K562 (cell line): ENCODE results near the gene IRF3. TPM values are rescaled to one million over a fixed set of nuclear protein-coding genes. Genes with fewer than 3 reads are reported as not detected.
A peak's percentile ranks its signal among the peaks of the same experiment; 100 is the strongest.

Experiments
- ATAC-seq: fragments of 200-7000 bp; cut with Tn5 transposase; 3 replicates; pipeline ENCODE4 v1.9.1; 2020; ENCODE audit warnings: moderate library complexity
- BruUV-seq: library from RNA; stranded (reverse); fragments of 400-500 nt; replicated peaks from 2 replicates; lab custom pipeline; 2021; lab: Mats Ljungman, UMichigan
- CTCF ChIA-PET: fragments of 300-600 bp; formaldehyde crosslinking; extraction: SDS; loops from one replicate; lab custom pipeline; 2021; ENCODE audit warnings: low intra/inter-chr PET ratio; lab: Yijun Ruan, JAX
- POLR2A ChIA-PET: fragments of 300-600, 350-650 bp; sonication (Branson Sonifier 250); formaldehyde crosslinking; extraction: SDS; loops from one replicate; lab custom pipeline; 2021; ENCODE audit warnings: antibody characterized with exemption, inconsistent platforms; lab: Yijun Ruan, JAX
- DNase-seq, 4 experiments: peaks; one replicate each; pipeline versions ENCODE4 v3.0.0 to v3.0.0-alpha.2; 2011 to 2018; ENCODE audit warnings: low spot score in 3 of 4, mixed read lengths in 3 of 4; ENCODE audit errors: extremely low read depth in 1 of 4
- FAIRE-seq: peaks from 2 replicates; lab custom pipeline; 2011; peaks lifted over from hg19 to GRCh38; lab: Jason Lieb, UNC
- H2AFZ ChIP-seq: 2 replicates; pipeline ENCODE4 v1.6.0; 2011; ENCODE audit warnings: low read depth, low read length, control low read depth, inconsistent platforms
- H3K27ac ChIP-seq: fragments of 200-600 bp; 3 replicates; pipeline ENCODE4 v1.8.0; 2011; ENCODE audit warnings: low read depth, mild to moderate bottlenecking, control low read depth, inconsistent platforms, low read length, moderate library complexity, mixed read lengths; ENCODE audit errors: extremely low read depth
- H3K27me3 ChIP-seq, 2 experiments: fragments of 300-600 bp in 1 of 2; 2 replicates in 1 of 2; 3 replicates in 1 of 2; pipeline versions ENCODE4 v1.6.0 to v1.8.0; 2011; ENCODE audit warnings: inconsistent platforms in 2 of 2, low read length in 2 of 2, mild to moderate bottlenecking in 1 of 2, mixed read lengths in 1 of 2, moderate library complexity in 1 of 2; ENCODE audit not compliant: control insufficient read depth in 2 of 2, insufficient read depth in 2 of 2
- H3K36me3 ChIP-seq: fragments of 300-600 bp; 3 replicates; pipeline ENCODE4 v1.8.0; 2011; ENCODE audit warnings: mild to moderate bottlenecking, low read length, inconsistent platforms; ENCODE audit not compliant: control insufficient read depth, insufficient read depth
- H3K4me1 ChIP-seq, 2 experiments: fragments of 200-600 bp in 1 of 2; replicated peaks in 1 of 2; 2 replicates in 1 of 2; 3 replicates in 1 of 2; pipeline versions ENCODE4 v1.5.1 to v1.8.0; 2011; ENCODE audit warnings: inconsistent platforms in 2 of 2, low read length in 2 of 2, mild to moderate bottlenecking in 1 of 2, mixed read lengths in 1 of 2, moderate library complexity in 1 of 2; ENCODE audit not compliant: control insufficient read depth in 2 of 2, insufficient read depth in 2 of 2
- H3K4me2 ChIP-seq: 2 replicates; pipeline ENCODE4 v1.6.1; 2011; ENCODE audit warnings: low read length, control low read depth, inconsistent platforms, mixed read lengths; ENCODE audit not compliant: insufficient read depth
- H3K4me3 ChIP-seq: fragments of 200-600 bp; sonication (generic), shearing (Covaris generic); 2 replicates; pipeline ENCODE4 v1.5.1; 2016; ENCODE audit warnings: control low read depth, inconsistent platforms
- H3K79me2 ChIP-seq: fragments of 200-600 bp; 3 replicates; pipeline ENCODE4 v1.8.0; 2011; ENCODE audit warnings: low read length, inconsistent platforms; ENCODE audit not compliant: control insufficient read depth, insufficient read depth
- H3K9ac ChIP-seq, 2 experiments: 2 replicates each; pipeline versions ENCODE4 v1.6.0 to v1.6.1; 2011; ENCODE audit warnings: low read depth in 2 of 2, low read length in 2 of 2, control low read depth in 1 of 2, inconsistent platforms in 1 of 2, mild to moderate bottlenecking in 1 of 2, mixed read lengths in 1 of 2; ENCODE audit not compliant: insufficient read depth in 1 of 2
- H3K9me1 ChIP-seq: one replicate; pipeline ENCODE4 v1.6.0; 2011; ENCODE audit warnings: inconsistent platforms, mild to moderate bottlenecking, low read length, moderate library complexity; ENCODE audit not compliant: control insufficient read depth, insufficient read depth
- H3K9me3 ChIP-seq: replicated peaks from 2 replicates; pipeline ENCODE4 v1.5.1; 2011; ENCODE audit warnings: low read depth, low read length, inconsistent platforms; ENCODE audit not compliant: control insufficient read depth, insufficient read depth
- H4K20me1 ChIP-seq: replicated peaks from 2 replicates; pipeline ENCODE4 v1.6.1; 2011; ENCODE audit warnings: low read length, inconsistent platforms, mixed read lengths; ENCODE audit not compliant: control insufficient read depth, insufficient read depth
- CBFB ChIP-seq: sonication (generic); formaldehyde crosslinking; IDR thresholded peaks from 2 replicates; pipeline ENCODE4 v1.4.0; 2020; ENCODE audit warnings: mild to moderate bottlenecking, missing genetic modification reagents
- CBX3 ChIP-seq, 2 experiments: IDR thresholded peaks; 1 replicate in 1 of 2; 2 replicates in 1 of 2; pipeline ENCODE4 v1.6.1; 2012; ENCODE audit warnings: inconsistent platforms in 2 of 2, low read length in 2 of 2, borderline replicate concordance in 1 of 2, control low read depth in 1 of 2
- CTCFL ChIP-seq: IDR thresholded peaks from 2 replicates; pipeline ENCODE4 v1.6.1; 2011; ENCODE audit warnings: borderline replicate concordance, low read depth, mild to moderate bottlenecking, moderate library complexity, low read length; ENCODE audit not compliant: insufficient read depth, poor library complexity, severe bottlenecking
- DEAF1 ChIP-seq: fragments of 450-650 bp; formaldehyde crosslinking; IDR thresholded peaks from 2 replicates; pipeline ENCODE4 v1.4.0; 2020; ENCODE audit warnings: mild to moderate bottlenecking, moderate library complexity
- FOXP4 ChIP-seq: sonication (generic); formaldehyde crosslinking; IDR thresholded peaks from 2 replicates; pipeline ENCODE4 v1.8.0; 2022; ENCODE audit warnings: mild to moderate bottlenecking, missing genetic modification reagents, borderline replicate concordance
- HOXB6 ChIP-seq: fragments of 250-450 bp; sonication (Bioruptor Pico); IDR thresholded peaks from 2 replicates; pipeline ENCODE4 v1.5.1; 2022; ENCODE audit warnings: mild to moderate bottlenecking, borderline replicate concordance
- KLF16 ChIP-seq: IDR thresholded peaks from 2 replicates; pipeline ENCODE4 v1.6.1; 2016; ENCODE audit warnings: antibody characterized with exemption
- NRF1 ChIP-seq, 2 experiments: fragments of 450-650 bp; IDR thresholded peaks in 1 of 2; conservative IDR thresholded peaks in 1 of 2; 2 replicates each; pipeline ENCODE4 v1.6.1; 2014; ENCODE audit warnings: mild to moderate bottlenecking in 2 of 2
- POLR2G ChIP-seq: fragments of 200-400 bp; formaldehyde crosslinking; IDR thresholded peaks from 2 replicates; pipeline ENCODE4 v1.6.1; 2017; ENCODE audit warnings: low read depth, mild to moderate bottlenecking, antibody characterized with exemption, low read length, moderate library complexity
- RBFOX2 ChIP-seq: fragments of 200-400 bp; formaldehyde crosslinking; IDR thresholded peaks from 2 replicates; pipeline ENCODE4 v1.6.1; 2017; ENCODE audit warnings: low read depth, mild to moderate bottlenecking, low read length, moderate library complexity
- UBTF ChIP-seq, 2 experiments: IDR thresholded peaks; 2 replicates each; pipeline ENCODE4 v1.6.1; 2012; ENCODE audit warnings: improper control_type of control experiment in 2 of 2, low read depth in 2 of 2, low read length in 2 of 2, borderline replicate concordance in 1 of 2
- ZNF224 ChIP-seq: sonication (generic); formaldehyde crosslinking; IDR thresholded peaks from 2 replicates; pipeline ENCODE4 v1.8.0; 2022; ENCODE audit warnings: mild to moderate bottlenecking, missing genetic modification reagents
- WGBS: fragments of 100-300 bp; shearing (Covaris generic); methylation state at CpG from one replicate; pipeline ENCODE4 v1.1.6; 2016; ENCODE audit warnings: low coverage, mixed read lengths; ENCODE audit not compliant: insufficient coverage; ENCODE audit errors: missing lambda C conversion rate; 5-methylcytosine and 5-hydroxymethylcytosine counted together
- in situ Hi-C: fragments of 300-500 bp; cut with MboI; formaldehyde crosslinking; loops from 4 replicates; pipeline ENCODE4 v1.15.0; 2018; ENCODE audit warnings: inconsistent platforms, mixed read lengths
- intact Hi-C: fragments of 100-400 bp; cut with micrococcal nuclease; formaldehyde crosslinking; loops from 2 replicates; pipeline ENCODE4 v1.14.2; 2022
- polyA plus RNA-seq, 8 experiments: library from polyadenylated mRNA; depleted of rRNA in 4 of 8; stranded (reverse) in 5 of 8; unstranded in 3 of 8; fragments of >200 nt; fragmentation: Nextera tagmentation in 2 of 8; fragmentation: Illumina TruSeq in 1 of 8; extraction: Ambion mirVana in 2 of 8; extraction: Trizol in 1 of 8; gene quantifications; 2 replicates each; pipeline versions ENCODE4 v1.2.1 to v1.2.3, GENCODE V29; 2011 to 2014; ENCODE audit warnings: inconsistent platforms in 1 of 8, missing spikeins in 1 of 8
- total RNA-seq, 7 experiments: library from RNA; depleted of rRNA in 6 of 7; stranded (reverse); fragments of >200 nt in 6 of 7; fragmentation: Illumina TruSeq in 2 of 7; extraction: Trizol in 2 of 7; gene quantifications; 2 replicates each; pipeline versions ENCODE4 v1.2.1 to v1.2.3, GENCODE V29; 2011 to 2021; ENCODE audit warnings: low replicate concordance in 1 of 7

Gene IRF3
- total and polyA plus RNA-seq, 9 of the 15 experiments (the other 6 are each of a cell fraction or from before 2014, with no cell fraction given): 7.5 to 145 (median 65.4) TPM

GRCh38 chr19:49681830-49682229 is 16.2 kb upstream of the IRF3 start:
- FAIRE-seq (no peak), DNase-seq (no peak)
- Histone ChIP-seq H4K20me1 (peaks cover 19% of the 10 kb centered on the region), H3K27me3 (no peaks in the 10 kb centered on the region), H3K36me3 (peaks cover 75% of the 10 kb centered on the region)
- POLR2A ChIA-PET: no interaction called here
- in situ Hi-C loops: no loop called here
- CTCF ChIA-PET: no interaction called here
- 93% methylated on average over 17 of the region's 19 CpGs for WGBS
- TF ChIP-seq NRF1 (conservative IDR thresholded peaks at IDR 0.05 in 1 of 2, IDR thresholded peaks at IDR 0.05 in 1 of 2): no peak
- TF ChIP-seq CBX3 (IDR thresholded peaks at IDR 0.05; ENCODE audit: borderline replicate concordance in 1 of 2, low read length in 2 of 2): no peak
- no peak for TF ChIP-seq DEAF1
- TF ChIP-seq ZNF224 (CRISPR knock-in tag): no peak
- TF ChIP-seq KLF16: no peak
- TF ChIP-seq UBTF (IDR thresholded peaks at IDR 0.05; ENCODE audit: borderline replicate concordance in 1 of 2, low read depth in 2 of 2, low read length in 2 of 2): no peak
- TF ChIP-seq FOXP4 (CRISPR knock-in tag): no peak
- no peak for TF ChIP-seq HOXB6 (CRISPR knock-in tag)
- no peak for TF ChIP-seq CBFB (CRISPR knock-in tag)
- no peak for TF ChIP-seq CTCFL
- peak; percentile 60; the same call in 1 of the 2 replicates for TF ChIP-seq POLR2G
- peak; percentile 62 for TF ChIP-seq RBFOX2
- TF ChIP-seq, all 486 proteins: peak for 2
- H3K79me2 ChIP-seq: peaks cover 52% of the 10 kb centered on the region
- H3K4me2 ChIP-seq: no peak overlapping the region
- H3K27ac ChIP-seq: no peak overlapping the region
- BruUV-seq: no TSS peak
- ATAC-seq: no peak
- H3K4me3 ChIP-seq: no peak overlapping the region
- peaks cover 3% of the 10 kb centered on the region for H3K9me1 ChIP-seq
- no peaks in the 10 kb centered on the region for H3K9me3 ChIP-seq
- peaks cover 23 to 67% of the 10 kb centered on the region in 2 experiments for H3K4me1 ChIP-seq
- H2AFZ ChIP-seq: no peak overlapping the region
- no peak overlapping the region for H3K9ac ChIP-seq
- intact Hi-C loops: no loop called here
